Upper lobe of left lung (tissue), 4 donors: ENCODE data around the gene RARB.

Experiments used
- CTCF ChIP-seq, 6 experiments: fragments of 450-650 bp in 4 of 6; fragments of 200-600 bp in 2 of 6; sonication (generic) in 2 of 6; IDR thresholded peaks; one replicate each; pipeline ENCODE4 v1.5.1; 2016 to 2019; ENCODE audit warnings: antibody characterized with exemption in 6 of 6
- POLR2A ChIP-seq, 4 donors: fragments of 450-650 bp; IDR thresholded peaks; one replicate each; pipeline ENCODE4 v1.5.1; 2016 to 2017; ENCODE audit warnings: antibody characterized with exemption in 4 of 4, mild to moderate bottlenecking in 2 of 4

DNA sequence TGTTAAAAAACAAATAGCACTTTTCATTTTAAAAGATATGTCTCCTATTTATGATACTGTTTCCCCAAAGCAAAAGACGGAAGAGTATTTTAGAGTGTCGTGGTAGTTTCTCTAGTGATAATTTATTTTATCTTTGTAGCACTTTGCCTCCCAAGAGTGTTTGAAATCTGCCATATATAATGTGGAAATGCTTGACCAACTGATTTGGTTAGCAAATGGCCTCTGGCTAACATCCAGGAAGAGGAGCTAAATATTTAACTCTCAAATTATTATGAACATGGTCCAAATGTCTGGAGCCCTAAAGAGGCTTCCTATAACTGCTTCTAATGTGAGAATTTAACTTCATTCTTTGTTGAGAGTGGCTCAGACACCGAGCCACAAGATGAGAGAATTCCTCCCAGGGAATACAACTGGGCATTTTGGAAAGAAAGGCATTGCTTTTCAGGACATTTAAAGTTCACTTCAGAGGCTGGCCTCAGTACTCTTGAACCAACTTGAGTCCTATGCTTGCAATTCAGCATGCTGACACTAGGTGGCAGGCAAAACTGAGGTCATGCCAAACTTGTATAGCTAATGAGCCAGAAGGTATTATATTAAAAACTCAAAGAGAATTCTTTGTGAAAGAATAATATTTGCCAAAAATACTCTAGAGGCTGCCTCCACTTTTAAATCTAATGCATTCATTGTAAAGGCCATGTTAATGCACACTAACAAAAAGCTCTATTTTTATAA, 104.5 kb downstream of the RARB start:
- peak in 3 of 6 experiments; percentile 15 to 22 (median 22) for TF ChIP-seq CTCF (IDR thresholded peaks at IDR 0.05)
- TF ChIP-seq POLR2A (IDR thresholded peaks at IDR 0.05) = no peak
